GM19452 (cell line): ENCODE data around the gene WDR89.
"Not testable (repeated sequence)": the region's sequence is repeated elsewhere in the genome, so short reads cannot be mapped to it uniquely, and the experiment has no call there.

Experiments
- ATAC-seq: cut with Tn5 transposase; IDR thresholded peaks from one replicate; pipeline ENCODE4 v1.9.1; 2021; ENCODE audit not compliant: unreplicated experiment

Gene WDR89

DNA sequence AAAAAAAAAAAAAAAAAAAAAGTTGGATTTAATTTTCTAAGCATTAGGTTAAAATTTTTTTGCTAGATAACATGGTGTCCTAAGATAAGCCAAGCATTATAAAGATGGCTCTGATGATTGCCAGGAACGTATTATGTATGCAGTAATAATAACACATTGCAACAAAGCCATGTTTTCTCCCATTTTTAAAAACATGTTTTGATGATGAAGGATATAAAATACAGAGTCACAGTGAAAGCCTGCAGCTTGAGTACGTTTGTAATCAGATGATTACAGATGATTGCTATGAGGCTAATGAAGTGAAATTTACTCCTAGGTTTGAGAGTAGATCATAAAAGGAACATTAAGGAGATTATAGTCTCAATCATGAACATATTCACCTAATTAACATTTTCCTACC is 13.3 kb upstream of the WDR89 start:
- no peak for ATAC-seq

DNA sequence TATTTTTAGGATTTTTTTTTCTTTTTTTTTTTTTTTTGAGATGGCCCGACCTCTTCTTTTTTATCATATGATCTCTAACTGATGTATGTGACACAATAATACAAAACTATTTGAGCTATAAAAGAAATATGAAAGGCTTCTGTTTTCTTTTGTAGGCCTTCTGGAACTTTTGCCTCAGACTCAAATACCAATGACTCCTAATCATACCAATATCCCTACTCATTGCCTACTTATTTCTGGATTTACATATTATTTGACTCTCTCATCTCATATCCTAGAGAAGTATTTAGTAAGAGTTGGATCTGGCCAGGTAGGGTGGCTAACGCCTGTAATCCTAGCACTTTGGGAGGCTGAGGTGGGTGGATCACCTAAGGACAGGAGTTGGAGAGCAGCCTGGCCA is 12.7 kb upstream of the WDR89 start:
- ATAC-seq, result no peak

DNA sequence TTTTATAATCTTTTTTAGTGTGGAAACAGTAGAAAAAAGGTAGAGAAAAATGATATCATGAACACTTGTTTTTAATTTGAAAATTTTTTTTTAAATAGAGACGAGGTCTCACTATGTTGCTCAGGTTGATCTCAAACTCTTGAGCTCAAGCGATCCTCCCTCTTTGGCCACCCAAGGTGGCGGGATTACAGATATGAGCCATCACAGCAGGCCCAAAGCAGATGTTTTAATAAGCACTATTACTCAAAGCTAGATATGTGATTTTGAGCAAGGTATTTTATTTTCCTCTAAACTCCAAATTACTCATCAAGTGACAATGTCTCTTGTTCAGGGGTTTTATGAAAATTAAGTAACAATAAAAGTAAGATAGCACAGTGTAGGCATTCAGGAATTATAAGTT is 10.7 kb upstream of the WDR89 start:
- ATAC-seq, result no peak

DNA sequence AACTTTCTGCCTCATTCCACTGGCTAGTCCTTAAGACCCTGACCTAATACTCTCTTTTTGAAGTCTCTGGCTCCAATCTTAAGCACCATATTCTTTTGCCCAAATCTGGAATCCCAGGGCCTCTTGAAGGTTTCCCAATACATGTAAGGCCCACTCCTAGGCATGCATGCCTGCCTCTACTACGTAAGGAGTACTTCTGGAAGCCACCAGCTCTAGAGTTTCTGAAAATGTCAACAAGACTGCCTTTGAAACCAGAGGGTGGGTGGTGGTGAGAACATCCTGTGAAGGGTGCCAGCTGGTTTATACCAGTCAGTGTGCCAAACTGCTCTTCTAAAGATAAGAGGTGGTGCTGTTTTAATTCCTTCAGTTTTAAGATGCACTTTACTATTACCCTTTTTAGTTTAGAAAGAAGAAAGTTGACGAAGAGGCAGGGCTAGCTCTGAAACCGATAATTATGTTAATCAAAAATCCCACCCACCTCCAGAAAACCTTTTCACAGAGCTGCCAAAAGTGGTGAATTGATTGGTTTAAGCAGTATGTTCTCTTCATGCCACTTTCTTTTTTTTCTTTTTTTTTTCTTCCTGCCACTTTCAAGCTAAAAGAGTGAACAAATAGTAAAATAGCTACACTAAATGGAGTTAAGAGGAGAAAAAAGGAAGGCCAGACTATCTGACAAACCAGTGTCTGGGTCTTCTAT is 8.7 kb upstream of the WDR89 start:
- ATAC-seq, result no peak

DNA sequence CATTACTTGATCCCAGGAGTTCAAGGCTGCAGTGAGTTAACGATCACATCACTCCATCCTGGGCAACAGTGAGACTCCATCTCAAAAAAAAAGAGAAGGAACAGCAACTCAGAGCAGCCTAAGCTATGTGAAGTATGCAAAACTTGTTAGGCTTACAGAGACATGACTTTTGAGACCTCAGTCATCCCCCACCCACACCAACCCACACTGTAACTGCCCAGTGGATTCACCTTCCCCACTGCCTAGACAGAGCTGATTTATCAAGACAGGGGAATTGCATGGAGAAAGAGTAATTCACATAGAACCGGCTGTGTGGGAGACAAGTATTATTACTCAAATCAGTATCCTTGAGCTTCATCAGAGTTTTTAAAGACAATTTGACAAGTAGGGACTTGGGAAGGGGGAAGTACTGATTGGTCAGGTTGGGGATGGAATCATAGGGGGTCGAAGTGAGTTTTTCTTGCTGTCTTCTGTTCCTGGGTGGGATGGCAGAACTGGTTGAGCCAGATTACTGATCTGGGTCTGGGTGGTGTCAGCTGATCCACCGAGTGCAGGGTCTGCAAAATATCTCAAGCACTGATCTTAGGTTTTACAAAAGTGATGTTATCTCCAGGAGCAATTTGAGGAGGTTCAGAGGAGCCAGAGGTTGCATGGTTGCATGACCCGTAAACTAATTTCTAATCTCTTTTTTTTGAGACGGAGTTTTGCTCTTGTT is 6.2 kb upstream of the WDR89 start:
- ATAC-seq, result no peak

DNA sequence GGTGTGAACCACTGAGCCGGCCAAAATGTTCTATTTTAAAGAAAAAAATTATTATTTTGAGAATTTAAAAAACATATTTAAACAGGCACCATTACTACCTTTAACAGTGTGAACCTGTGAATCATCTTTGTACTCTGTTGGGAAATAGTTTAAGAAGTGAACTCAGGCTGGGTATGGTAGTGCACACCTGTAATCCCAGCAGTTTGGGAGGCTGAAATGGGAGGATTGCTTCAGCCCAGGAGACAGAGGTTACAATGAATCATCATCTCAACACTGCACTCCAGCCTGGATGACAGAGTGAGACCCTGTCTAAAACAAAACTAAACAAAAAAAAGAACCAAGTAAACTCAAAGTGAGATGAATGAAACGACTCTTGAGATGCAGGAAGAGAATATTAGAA is 3.1 kb upstream of the WDR89 start:
- no peak for ATAC-seq

DNA sequence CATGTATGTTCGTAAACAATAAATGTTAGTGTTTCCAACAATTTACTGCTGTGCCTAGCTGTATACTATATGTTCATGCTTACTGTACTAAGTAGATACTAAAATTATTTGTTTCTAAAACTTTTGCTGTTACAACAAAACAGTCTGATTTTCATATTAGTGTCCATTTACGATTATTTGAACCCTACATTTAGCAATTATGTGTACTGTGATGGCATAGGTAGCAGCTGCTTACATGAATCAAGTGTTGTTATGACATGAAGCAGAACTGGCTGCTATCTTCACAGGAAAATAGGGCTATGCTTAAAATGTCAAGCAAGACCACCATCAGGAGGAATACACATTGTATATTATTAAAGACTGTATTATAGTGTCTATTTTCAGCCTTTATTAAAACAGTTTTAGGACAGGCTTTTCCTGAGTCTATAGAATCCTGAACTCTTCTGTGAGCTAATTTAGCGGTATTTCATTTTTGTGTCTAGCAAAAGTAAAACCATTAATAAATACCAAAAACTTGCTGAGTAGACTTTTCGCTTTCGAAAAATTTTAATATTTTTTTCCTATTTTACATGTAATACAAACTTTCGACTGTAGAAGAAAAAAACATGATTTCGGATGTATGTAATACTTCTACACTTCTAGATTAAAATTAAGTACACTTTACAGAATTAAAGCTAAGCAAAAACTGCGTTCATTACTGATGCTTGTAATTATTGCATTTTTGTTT is 1.1 kb upstream of the WDR89 start:
- no peak for ATAC-seq

DNA sequence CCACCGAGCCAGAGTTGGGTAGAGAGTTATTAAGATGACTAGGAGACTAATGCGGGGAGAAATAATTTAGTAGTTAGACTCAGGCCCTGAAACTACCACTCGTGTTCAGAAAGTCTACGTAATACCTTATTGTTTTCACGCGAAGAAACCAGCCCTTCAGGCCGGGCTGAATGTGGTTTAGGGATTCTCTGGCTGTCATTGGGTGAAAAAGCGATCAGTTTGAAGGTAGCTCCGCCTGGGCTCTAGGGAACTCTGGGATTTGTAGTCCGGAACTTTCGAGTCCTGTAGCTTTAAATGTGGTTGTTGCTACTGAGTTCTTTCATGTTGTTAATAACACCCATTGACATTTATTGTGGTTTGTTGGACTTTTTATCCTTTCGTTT is 549 bp upstream of the WDR89 start:
- peak; percentile 64 for ATAC-seq

DNA sequence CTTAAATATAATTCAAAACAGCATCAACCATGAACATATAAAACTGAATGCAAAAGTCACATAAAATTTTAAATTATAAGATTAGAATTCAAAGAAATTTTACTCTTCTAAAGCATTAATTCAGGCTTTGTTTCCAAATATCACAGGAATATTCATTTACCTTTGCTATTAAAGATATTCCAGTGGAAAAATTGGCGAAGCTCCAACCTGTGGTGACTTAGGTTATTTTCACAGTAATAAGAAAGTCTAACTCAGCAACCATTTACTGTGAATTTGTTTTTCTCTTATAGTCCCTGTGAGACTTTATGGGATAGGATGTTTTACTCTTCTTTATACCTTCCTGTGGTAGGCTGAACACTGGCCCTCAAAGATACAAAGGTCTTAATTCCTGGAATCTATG is 3.2 kb downstream of the WDR89 start:
- no peak for ATAC-seq

DNA sequence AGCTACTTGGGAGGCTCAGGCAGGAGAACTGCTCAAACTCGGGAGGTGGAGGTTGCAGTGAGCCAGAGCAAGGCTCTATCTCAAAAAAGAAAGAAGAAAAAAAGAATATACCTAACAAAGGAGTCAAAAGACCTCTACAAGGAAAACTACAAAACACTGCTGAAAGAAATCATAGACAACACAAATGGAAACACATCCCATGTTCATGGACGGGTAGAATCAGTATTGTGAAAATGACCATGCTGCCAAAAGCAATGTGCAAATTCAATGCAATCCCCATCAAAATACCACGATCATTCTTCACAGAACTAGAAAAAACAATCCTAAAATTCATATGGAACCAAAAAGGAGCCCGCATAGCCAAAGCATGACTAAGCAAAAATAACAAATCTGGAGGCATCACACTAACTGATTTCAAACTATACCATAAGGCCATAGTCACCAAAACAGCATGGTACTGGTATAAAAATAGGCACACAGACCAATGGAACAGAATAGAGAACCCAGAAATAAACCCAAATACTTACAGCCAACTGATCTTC is 5.5 kb downstream of the WDR89 start:
- not testable (repeated sequence) for ATAC-seq

DNA sequence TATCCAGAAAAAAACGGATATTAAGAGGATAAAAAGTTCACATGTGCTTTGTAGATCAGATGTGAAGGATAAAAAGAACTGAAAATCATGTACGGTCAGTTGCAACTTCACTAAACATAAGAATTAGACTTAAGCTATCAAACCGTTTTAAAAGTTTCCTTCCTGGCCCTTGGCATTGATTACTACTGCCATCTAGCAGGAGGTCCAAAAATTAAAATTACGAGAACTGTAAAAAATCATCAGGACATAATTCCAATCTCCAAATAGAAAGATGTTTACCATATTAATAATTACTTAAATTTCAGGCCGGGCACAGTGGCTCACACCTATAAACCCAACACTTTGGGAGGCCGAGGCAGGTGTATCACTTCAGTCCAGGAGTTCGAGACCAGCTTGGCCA is 7.9 kb downstream of the WDR89 start:
- ATAC-seq, result no peak

DNA sequence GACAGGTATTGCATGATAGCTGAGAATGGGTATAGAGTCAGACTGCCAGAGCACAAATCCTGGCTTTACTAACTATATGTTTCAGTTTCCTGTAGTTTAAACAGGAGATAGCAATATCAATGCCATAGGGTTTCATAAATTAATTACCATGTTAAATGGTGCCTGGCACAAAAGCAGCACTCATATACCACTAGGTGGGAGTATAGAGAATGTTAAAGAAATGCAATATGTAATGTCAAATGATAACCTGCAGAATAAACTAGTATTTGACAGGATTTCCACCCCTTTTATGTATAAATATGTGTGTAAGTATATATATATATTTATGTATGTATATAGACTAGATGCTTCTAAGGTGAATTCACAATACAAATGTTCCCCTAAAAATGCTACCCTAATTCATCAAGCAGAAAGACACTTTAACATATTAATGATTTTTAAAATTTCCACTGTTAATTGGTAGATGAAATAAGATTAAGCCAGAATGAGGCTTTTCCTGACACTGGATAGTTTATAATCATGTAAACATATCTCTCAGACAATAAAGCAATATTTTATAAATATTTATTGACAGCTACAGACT is 8.6 kb downstream of the WDR89 start:
- ATAC-seq, result peak; percentile 61

DNA sequence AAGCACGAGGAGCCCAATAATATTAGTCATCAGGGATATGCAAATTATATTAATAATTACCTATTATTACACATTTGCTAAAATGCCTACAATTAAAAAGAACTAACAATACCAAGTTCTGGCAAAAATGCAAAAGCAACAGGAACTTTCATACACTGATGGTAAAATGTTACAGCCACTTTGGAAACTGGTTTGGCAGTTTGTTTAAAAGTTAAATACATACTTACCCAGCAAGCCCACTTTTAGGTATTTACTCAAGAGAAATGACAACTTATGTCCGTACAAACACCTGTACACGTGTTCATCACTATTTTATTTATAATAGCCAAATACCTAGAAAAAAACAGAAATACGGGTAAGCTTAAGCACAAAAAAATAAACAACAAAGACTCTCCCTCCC is 17.0 kb downstream of the WDR89 start:
- no peak for ATAC-seq

DNA sequence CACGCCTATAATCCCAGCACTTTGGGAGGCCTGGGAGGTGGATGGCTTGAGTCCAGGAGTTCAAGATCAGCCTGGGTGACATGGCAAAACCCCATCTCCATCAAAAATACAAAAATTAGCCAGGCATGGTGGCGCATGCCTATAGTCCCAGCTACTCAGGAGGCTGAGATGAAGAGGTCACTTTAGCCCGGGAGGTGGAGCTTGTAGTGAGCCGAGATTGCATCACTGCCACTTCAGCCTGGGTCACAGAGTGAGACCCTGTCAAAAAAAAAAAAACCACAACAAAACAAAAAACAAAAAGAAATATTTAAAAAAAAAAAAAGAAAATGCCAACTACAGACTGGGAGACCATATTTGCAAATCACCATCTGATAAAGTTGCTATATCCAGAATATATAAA is 17.5 kb downstream of the WDR89 start:
- no peak for ATAC-seq

DNA sequence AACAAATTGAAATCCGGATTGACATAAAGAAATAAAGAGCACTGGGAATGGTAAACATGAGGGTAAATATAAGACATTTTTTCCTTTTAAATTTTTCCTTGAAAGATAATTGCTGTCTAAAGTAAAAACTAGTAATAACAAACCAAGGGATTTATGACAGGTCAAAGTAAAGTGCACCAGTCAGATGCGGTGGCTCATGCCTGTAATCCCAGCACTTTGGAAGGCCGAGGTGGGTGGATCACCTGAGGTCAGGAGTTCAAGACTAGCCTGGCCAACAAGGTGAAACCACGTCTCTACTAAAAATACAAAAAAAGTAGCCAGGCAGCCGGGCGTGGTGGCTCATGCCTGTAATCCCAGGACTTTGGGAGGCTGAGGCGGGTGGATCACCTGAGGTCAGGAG is 19.7 kb downstream of the WDR89 start:
- ATAC-seq, result not testable (repeated sequence)

DNA sequence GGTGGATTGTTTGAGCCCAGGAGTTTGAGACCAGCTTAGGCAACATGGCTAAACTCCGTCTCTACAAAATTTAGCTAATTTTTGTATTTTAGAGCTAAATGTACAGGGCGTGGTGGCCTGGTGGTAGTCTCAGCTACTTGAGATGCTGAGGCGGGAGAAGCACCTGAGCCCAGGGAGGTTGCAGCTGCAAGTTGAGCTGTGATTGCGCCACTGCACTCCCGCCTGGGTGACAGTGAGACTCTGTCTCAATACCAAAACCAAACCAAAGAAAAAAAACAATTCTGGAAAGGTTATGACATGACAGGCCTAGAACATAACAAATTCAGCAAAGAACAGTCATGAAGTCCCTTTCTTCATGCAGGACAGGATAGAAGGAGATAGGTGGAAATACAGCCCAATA is 25.7 kb downstream of the WDR89 start:
- ATAC-seq, result no peak

DNA sequence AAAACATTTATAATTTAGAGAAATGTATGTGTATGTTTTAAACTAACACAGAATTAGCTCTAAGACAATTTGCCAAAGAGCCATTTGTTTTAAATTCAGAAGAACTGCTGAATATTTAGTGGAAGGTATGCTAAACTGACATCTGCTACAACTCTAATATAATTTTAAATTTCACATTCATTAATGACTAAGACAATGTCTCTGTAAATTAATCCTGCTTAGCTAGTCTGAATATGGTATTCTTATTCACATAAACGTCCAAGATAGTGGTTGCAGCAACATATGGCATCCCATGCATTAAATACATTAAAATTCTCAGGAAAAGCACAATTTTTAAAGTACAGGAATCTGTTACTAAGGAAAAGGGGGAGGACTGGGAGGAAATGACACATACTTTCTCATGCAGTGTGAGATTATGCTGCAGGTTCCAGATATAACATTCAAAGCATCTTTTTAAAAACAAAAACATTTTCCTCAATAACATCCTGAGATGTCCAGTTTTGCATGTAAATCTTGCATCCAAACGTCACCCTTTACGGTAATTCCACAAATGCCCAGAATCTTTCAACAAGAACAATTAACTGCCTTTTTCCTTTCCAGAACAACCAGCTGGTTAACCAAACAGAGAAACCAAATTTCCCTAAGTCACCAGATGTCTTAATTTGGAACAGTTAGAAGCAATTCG is 26.9 kb downstream of the WDR89 start:
- no peak for ATAC-seq

DNA sequence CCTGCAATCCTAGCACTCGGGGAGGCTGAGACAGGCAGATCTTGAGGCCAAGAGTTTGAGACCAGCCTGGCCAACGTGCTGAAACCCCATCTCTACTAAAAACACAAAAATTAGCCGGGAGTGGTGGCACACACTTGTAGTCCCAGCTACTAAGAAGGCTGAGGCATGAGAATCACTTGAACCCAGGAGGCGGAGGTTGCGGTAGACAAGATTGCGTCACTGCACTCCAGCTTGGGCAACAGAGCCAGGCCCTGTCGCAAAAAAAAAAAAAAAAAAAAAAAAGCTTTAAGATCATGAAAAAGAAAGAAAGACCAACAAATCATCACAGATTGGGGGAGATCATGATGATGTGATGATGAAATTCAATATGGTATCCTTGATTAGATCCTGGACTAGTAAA is 30.6 kb downstream of the WDR89 start:
- ATAC-seq, result no peak

DNA sequence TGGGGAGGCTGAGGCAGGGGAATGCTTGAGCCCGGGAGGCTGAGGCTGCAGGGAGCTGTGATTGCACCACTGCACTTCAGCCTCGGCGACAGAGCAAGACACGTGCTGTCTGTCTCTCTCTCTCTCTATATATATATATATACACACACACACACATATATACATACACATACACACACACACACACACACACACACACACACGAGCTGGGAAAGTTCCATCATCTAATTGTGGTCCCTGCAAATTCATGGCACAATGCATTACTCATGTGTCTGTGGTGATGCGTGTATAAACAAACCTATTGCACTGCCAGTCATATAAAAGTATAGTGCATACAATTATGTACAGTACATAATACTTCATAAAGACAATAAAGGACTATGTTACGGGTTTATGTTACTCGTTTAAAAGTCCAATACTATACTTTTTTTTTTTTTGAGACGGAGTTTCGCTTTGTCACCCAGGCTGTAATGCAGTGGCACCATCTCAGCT is 36.6 kb downstream of the WDR89 start:
- ATAC-seq, result no peak

DNA sequence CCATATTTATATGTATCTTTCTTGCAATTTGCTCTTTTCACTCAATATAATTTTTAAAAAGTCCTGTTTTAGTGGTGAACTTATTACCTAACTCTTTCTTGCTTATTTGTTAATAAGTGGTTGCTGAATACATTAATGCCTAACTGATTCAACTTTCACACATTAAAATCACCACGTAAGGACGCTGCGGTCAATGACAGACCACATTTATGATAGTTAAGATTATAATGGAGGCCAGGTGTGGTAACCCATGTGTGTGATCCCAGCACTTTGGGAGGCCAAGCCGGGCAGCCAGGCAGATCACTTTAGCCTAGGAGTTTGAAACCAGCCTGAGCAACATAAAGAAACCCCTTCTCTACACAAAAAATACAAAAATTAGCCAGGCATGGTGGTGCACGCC is 37.0 kb downstream of the WDR89 start:
- ATAC-seq, result no peak

DNA sequence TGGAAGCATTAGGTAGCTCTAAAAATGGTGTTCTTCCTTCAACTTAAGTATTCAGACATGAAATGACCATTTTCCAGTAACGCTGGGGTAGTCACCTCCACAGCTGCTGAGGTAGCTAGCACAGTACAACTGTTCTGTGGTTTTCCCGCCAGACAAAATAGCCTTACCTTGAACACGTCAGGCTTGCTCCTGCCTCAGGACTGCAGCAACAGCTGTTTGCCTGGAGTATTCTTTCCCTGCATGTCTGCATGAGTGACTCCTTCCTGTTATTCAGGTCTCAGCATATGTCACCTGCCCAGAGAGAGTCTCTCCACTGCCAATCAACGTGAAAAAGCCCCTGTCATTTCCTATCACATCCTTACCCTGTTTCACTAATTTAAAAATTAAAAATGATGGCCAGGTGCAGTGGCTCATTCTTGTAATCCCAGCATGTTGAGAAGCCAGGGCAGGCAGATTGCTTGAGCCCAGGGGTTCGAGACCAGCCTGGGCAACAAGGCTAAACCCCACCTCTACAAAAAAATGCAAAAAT is 37.9 kb downstream of the WDR89 start:
- ATAC-seq, result no peak
